ENCODE data around the gene B3GALT6.

Gene B3GALT6

DNA sequence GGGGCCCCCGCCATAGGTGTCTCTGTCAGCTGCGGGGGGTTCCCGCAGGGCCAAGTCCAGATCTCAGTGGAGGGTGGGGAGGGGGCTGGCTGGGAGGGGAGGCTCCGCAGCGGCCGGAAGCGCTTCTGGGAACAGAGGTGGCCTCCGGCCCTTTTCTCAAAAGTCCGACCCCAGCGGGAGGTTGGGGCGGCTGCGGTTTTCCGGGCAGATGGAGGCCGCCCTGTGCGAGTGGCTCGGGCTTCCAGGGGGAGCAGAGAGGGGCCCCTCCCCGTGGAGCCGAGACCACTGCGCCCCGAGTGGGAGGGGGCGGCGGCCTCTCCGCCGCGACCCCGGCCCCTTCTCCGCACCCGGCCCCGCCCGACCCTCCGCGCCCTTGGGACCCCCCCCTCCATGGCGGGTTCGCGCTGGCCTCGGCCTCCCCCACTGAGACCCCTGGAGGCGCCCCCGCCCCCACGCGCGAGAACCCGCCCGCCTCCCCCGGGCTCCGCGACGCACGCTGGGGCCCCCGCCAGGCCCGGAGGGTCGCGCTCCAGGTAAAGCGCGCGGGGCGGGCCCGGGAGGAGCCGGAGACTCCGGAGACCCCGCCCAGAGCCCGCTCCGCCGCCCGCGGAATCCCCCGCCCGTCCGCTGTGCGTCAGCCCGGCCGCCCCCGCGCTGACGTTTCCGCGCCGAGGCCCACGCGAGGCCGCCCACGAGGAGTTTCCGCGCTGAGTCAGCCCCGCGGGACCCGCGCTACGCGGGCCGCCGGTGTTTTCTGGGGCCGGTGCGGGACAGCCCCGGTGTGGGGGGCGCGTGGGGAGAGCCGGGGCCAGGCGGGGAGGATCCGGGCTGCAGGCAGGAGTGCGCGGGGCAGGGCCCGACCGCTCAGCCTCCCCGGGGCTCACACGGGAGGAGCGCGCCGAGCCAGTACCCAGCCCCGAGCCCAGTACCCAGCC is 30.9 kb upstream of the B3GALT6 start (continued):
- TF ChIP-seq, protein P1, sequence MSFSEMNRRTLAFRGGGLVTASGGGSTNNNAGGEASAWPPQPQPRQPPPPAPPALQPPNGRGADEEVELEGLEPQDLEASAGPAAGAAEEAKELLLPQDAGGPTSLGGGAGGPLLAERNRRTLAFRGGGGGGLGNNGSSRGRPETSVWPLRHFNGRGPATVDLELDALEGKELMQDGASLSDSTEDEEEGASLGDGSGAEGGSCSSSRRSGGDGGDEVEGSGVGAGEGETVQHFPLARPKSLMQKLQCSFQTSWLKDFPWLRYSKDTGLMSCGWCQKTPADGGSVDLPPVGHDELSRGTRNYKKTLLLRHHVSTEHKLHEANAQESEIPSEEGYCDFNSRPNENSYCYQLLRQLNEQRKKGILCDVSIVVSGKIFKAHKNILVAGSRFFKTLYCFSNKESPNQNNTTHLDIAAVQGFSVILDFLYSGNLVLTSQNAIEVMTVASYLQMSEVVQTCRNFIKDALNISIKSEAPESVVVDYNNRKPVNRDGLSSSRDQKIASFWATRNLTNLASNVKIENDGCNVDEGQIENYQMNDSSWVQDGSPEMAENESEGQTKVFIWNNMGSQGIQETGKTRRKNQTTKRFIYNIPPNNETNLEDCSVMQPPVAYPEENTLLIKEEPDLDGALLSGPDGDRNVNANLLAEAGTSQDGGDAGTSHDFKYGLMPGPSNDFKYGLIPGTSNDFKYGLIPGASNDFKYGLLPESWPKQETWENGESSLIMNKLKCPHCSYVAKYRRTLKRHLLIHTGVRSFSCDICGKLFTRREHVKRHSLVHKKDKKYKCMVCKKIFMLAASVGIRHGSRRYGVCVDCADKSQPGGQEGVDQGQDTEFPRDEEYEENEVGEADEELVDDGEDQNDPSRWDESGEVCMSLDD (tag by site-specific recombination; IDR thresholded peaks at IDR 0.05), result no peak
- TF ChIP-seq ZNF223 (tag by site-specific recombination; IDR thresholded peaks at IDR 0.05), result no peak
- no peak for TF ChIP-seq ZNF658 (tag by site-specific recombination; IDR thresholded peaks at IDR 0.05)
- TF ChIP-seq ZBTB17 (tag by site-specific recombination; IDR thresholded peaks at IDR 0.05), result no peak
- TF ChIP-seq SP2 (tag by site-specific recombination; IDR thresholded peaks at IDR 0.05), result peak; percentile 14; the same call in 1 of the 2 replicates
- TF ChIP-seq, protein P2, sequence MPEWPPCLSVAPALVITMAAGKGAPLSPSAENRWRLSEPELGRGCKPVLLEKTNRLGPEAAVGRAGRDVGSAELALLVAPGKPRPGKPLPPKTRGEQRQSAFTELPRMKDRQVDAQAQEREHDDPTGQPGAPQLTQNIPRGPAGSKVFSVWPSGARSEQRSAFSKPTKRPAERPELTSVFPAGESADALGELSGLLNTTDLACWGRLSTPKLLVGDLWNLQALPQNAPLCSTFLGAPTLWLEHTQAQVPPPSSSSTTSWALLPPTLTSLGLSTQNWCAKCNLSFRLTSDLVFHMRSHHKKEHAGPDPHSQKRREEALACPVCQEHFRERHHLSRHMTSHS (tag by site-specific recombination; IDR thresholded peaks at IDR 0.05), result no peak
- no peak for TF ChIP-seq ZNF37A (tag by site-specific recombination; IDR thresholded peaks at IDR 0.05)
- TF ChIP-seq ZSCAN30 (tag by site-specific recombination; IDR thresholded peaks at IDR 0.05), result peak; percentile 84
- TF ChIP-seq ZNF596 (tag by site-specific recombination; IDR thresholded peaks at IDR 0.05), result no peak
- peak; percentile 56; the same call in 1 of the 2 replicates for TF ChIP-seq ZNF335 (tag by site-specific recombination; conservative IDR thresholded peaks at IDR 0.05)
- TF ChIP-seq, protein P3, sequence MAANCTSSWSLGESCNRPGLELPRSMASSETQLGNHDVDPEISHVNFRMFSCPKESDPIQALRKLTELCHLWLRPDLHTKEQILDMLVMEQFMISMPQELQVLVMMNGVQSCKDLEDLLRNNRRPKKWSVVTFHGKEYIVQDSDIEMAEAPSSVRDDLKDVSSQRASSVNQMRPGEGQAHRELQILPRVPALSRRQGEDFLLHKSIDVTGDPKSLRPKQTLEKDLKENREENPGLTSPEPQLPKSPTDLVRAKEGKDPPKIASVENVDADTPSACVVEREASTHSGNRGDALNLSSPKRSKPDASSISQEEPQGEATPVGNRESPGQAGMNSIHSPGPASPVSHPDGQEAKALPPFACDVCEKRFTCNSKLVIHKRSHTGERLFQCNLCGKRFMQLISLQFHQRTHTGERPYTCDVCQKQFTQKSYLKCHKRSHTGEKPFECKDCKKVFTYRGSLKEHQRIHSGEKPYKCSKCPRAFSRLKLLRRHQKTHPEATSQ (tag by site-specific recombination; IDR thresholded peaks at IDR 0.05), result no peak
- no peak for TF ChIP-seq ZNF433 (tag by site-specific recombination; IDR thresholded peaks at IDR 0.05; ENCODE audit: low read depth)
- TF ChIP-seq ZNF292 (tag by site-specific recombination; IDR thresholded peaks at IDR 0.05; ENCODE audit: borderline replicate concordance, low read depth), result no peak
- no peak for TF ChIP-seq KLF7 (tag by site-specific recombination; IDR thresholded peaks at IDR 0.05; ENCODE audit: borderline replicate concordance)
- peak; percentile 57 for TF ChIP-seq ZNF660 (tag by site-specific recombination; IDR thresholded peaks at IDR 0.05)
- TF ChIP-seq ZNF510 (tag by site-specific recombination; IDR thresholded peaks at IDR 0.05; ENCODE audit: insufficient replicate concordance), result no peak
- no peak for TF ChIP-seq SETDB1 (IDR thresholded peaks at IDR 0.05; ENCODE audit: insufficient read length, low read length)
- TF ChIP-seq FEZF1 (tag by site-specific recombination; IDR thresholded peaks at IDR 0.05), result no peak
- TF ChIP-seq SCRT2 (tag by site-specific recombination; IDR thresholded peaks at IDR 0.05), result no peak
- no peak for TF ChIP-seq ZNF558 (tag by site-specific recombination; IDR thresholded peaks at IDR 0.05)
- TF ChIP-seq, protein P4, sequence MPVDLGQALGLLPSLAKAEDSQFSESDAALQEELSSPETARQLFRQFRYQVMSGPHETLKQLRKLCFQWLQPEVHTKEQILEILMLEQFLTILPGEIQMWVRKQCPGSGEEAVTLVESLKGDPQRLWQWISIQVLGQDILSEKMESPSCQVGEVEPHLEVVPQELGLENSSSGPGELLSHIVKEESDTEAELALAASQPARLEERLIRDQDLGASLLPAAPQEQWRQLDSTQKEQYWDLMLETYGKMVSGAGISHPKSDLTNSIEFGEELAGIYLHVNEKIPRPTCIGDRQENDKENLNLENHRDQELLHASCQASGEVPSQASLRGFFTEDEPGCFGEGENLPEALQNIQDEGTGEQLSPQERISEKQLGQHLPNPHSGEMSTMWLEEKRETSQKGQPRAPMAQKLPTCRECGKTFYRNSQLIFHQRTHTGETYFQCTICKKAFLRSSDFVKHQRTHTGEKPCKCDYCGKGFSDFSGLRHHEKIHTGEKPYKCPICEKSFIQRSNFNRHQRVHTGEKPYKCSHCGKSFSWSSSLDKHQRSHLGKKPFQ (tag by site-specific recombination; IDR thresholded peaks at IDR 0.05), result no peak
- peak; percentile 98 for TF ChIP-seq ZFHX2 (tag by site-specific recombination; conservative IDR thresholded peaks at IDR 0.05)
- TF ChIP-seq IKZF3 (tag by site-specific recombination; IDR thresholded peaks at IDR 0.05), result no peak
- TF ChIP-seq ZNF776 (tag by site-specific recombination; IDR thresholded peaks at IDR 0.05; ENCODE audit: borderline replicate concordance), result no peak
- TF ChIP-seq, protein P5, sequence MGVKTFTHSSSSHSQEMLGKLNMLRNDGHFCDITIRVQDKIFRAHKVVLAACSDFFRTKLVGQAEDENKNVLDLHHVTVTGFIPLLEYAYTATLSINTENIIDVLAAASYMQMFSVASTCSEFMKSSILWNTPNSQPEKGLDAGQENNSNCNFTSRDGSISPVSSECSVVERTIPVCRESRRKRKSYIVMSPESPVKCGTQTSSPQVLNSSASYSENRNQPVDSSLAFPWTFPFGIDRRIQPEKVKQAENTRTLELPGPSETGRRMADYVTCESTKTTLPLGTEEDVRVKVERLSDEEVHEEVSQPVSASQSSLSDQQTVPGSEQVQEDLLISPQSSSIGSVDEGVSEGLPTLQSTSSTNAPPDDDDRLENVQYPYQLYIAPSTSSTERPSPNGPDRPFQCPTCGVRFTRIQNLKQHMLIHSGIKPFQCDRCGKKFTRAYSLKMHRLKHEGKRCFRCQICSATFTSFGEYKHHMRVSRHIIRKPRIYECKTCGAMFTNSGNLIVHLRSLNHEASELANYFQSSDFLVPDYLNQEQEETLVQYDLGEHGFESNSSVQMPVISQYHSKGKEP (tag by site-specific recombination; IDR thresholded peaks at IDR 0.05), result no peak
- TF ChIP-seq ZNF548 (tag by site-specific recombination; IDR thresholded peaks at IDR 0.05), result no peak
- TF ChIP-seq EGR2 (tag by site-specific recombination; IDR thresholded peaks at IDR 0.05; ENCODE audit: low read depth), result peak; percentile 85
- TF ChIP-seq WT1 (tag by site-specific recombination; IDR thresholded peaks at IDR 0.05), result peak; percentile 67; the same call in 1 of the 2 replicates
- TF ChIP-seq, protein P6, sequence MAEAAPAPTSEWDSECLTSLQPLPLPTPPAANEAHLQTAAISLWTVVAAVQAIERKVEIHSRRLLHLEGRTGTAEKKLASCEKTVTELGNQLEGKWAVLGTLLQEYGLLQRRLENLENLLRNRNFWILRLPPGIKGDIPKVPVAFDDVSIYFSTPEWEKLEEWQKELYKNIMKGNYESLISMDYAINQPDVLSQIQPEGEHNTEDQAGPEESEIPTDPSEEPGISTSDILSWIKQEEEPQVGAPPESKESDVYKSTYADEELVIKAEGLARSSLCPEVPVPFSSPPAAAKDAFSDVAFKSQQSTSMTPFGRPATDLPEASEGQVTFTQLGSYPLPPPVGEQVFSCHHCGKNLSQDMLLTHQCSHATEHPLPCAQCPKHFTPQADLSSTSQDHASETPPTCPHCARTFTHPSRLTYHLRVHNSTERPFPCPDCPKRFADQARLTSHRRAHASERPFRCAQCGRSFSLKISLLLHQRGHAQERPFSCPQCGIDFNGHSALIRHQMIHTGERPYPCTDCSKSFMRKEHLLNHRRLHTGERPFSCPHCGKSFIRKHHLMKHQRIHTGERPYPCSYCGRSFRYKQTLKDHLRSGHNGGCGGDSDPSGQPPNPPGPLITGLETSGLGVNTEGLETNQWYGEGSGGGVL (tag by site-specific recombination; IDR thresholded peaks at IDR 0.05), result peak; percentile 61
- TF ChIP-seq OVOL3 (tag by site-specific recombination; IDR thresholded peaks at IDR 0.05), result no peak
